HFFc6 (cell line): ENCODE results near the gene RCN1. TPM values are rescaled to one million over a fixed set of nuclear protein-coding genes. Genes with fewer than 3 reads are reported as not detected.
"Not testable (repeated sequence)": the region's sequence is repeated elsewhere in the genome, so short reads cannot be mapped to it uniquely, and the experiment has no call there.

Experiments used
- DNase-seq: peaks from one replicate; pipeline ENCODE4 v3.0.0-alpha.2; 2018
- H3K27ac Mint-ChIP-seq: 2 replicates; pipeline ENCODE4 v1.8.0; 2020; ENCODE audit warnings: mild to moderate bottlenecking, mixed read lengths
- H3K27me3 Mint-ChIP-seq: 2 replicates; pipeline ENCODE4 v1.8.0; 2021; ENCODE audit warnings: mild to moderate bottlenecking, moderate library complexity, mixed read lengths; ENCODE audit not compliant: insufficient read depth
- H3K36me3 Mint-ChIP-seq: 2 replicates; pipeline ENCODE4 v1.8.0; 2021; ENCODE audit warnings: low read depth, mixed read lengths
- H3K4me1 Mint-ChIP-seq: 2 replicates; pipeline ENCODE4 v1.8.0; 2020; ENCODE audit warnings: low read depth, mixed read lengths
- H3K4me3 Mint-ChIP-seq: 2 replicates; pipeline ENCODE4 v1.8.0; 2020; ENCODE audit warnings: mild to moderate bottlenecking, moderate library complexity, mixed read lengths
- H3K9me3 Mint-ChIP-seq: 2 replicates; pipeline ENCODE4 v1.8.0; 2020; ENCODE audit warnings: mild to moderate bottlenecking, mixed read lengths
- total RNA-seq, 6 experiments: library from RNA; stranded (reverse); fragmentation: NEBNext Ultra II Directional; extraction: Animal tissue kit (Norgen Biotek cat#: 25700); gene quantifications; 2 replicates in 1 of 6; 3 replicates in 5 of 6; pipeline ENCODE4 v1.2.3, GENCODE V29; 2021
- TF ChIP-seq, protein P1 (sequence below): fragments of 200-600 bp; sonication (generic); IDR thresholded peaks from 2 replicates; pipeline ENCODE4 v1.5.0; 2021; ENCODE audit warnings: antibody characterized with exemption, mild to moderate bottlenecking

Gene RCN1
- total RNA-seq, 6 experiments from 2014 or later, result 212 to 294 (median 264) TPM

- no peaks in the 10 kb centered on the region for H3K36me3 Mint-ChIP-seq
- H3K27me3 Mint-ChIP-seq, result peaks cover 9% of the 10 kb centered on the region
- H3K9me3 Mint-ChIP-seq, result no peaks in the 10 kb centered on the region
- H3K27ac Mint-ChIP-seq, result no peak overlapping the region
- H3K4me1 Mint-ChIP-seq, result peaks cover 18% of the 10 kb centered on the region
- H3K4me3 Mint-ChIP-seq, result no peak overlapping the region
- DNase-seq, result no peak
- TF ChIP-seq, protein P1, sequence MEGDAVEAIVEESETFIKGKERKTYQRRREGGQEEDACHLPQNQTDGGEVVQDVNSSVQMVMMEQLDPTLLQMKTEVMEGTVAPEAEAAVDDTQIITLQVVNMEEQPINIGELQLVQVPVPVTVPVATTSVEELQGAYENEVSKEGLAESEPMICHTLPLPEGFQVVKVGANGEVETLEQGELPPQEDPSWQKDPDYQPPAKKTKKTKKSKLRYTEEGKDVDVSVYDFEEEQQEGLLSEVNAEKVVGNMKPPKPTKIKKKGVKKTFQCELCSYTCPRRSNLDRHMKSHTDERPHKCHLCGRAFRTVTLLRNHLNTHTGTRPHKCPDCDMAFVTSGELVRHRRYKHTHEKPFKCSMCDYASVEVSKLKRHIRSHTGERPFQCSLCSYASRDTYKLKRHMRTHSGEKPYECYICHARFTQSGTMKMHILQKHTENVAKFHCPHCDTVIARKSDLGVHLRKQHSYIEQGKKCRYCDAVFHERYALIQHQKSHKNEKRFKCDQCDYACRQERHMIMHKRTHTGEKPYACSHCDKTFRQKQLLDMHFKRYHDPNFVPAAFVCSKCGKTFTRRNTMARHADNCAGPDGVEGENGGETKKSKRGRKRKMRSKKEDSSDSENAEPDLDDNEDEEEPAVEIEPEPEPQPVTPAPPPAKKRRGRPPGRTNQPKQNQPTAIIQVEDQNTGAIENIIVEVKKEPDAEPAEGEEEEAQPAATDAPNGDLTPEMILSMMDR, result no peak
Measured at GRCh38 chr11:32113920-32114203, 23.0 kb downstream of the RCN1 start.

DNA sequence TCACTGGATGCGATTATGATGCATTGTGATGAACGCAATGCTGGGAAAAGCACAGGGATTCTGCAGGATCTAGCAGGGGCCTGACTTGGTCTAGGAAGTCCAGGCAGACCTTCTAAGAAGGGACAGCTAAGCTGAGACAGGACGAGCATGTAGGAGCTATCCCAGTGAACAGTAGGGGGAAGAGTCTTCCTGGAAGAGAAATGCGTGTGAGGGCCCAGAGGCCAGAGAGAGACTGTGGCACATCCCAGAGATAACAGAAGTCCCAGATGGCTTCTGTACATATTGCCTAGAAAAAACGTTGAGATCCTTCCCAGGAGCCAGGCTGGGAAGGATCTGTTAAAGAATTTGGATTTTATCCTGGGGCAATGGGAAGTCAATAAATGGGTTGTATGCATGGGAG, 24.6 kb downstream of the RCN1 start:
- H3K36me3 Mint-ChIP-seq, result no peaks in the 10 kb centered on the region
- H3K27ac Mint-ChIP-seq, result no peak overlapping the region
- H3K4me1 Mint-ChIP-seq, result peaks cover 13% of the 10 kb centered on the region
- H3K9me3 Mint-ChIP-seq, result no peaks in the 10 kb centered on the region
- H3K27me3 Mint-ChIP-seq, result peaks cover 9% of the 10 kb centered on the region
- no peak overlapping the region for H3K4me3 Mint-ChIP-seq
- DNase-seq, result no peak
- TF ChIP-seq, protein P1, result no peak

DNA sequence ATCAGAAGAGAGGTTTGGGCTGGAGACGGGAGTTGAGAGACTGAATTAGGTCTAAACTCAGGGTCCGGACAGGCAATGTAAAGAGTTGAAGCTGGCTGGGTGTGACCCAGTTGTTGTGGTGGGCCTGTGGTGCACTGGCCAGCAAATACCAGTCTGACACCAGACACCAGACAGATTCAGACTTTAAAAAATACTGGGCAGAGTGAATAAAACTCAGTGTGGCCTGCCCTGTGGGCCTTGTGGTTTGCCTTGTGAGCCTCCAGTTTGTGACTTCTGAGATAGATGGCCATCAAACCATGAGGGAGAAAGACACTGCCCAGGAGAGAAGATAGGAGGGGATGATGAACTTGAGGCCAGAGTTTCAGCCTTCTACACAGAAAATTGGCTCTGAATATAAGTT, 25.8 kb downstream of the RCN1 start:
- TF ChIP-seq, protein P1, result no peak
- H3K27ac Mint-ChIP-seq, result no peak overlapping the region
- no peaks in the 10 kb centered on the region for H3K36me3 Mint-ChIP-seq
- peaks cover 9% of the 10 kb centered on the region for H3K27me3 Mint-ChIP-seq
- peaks cover 13% of the 10 kb centered on the region for H3K4me1 Mint-ChIP-seq
- H3K4me3 Mint-ChIP-seq, result no peak overlapping the region
- H3K9me3 Mint-ChIP-seq, result no peaks in the 10 kb centered on the region
- DNase-seq, result no peak

DNA sequence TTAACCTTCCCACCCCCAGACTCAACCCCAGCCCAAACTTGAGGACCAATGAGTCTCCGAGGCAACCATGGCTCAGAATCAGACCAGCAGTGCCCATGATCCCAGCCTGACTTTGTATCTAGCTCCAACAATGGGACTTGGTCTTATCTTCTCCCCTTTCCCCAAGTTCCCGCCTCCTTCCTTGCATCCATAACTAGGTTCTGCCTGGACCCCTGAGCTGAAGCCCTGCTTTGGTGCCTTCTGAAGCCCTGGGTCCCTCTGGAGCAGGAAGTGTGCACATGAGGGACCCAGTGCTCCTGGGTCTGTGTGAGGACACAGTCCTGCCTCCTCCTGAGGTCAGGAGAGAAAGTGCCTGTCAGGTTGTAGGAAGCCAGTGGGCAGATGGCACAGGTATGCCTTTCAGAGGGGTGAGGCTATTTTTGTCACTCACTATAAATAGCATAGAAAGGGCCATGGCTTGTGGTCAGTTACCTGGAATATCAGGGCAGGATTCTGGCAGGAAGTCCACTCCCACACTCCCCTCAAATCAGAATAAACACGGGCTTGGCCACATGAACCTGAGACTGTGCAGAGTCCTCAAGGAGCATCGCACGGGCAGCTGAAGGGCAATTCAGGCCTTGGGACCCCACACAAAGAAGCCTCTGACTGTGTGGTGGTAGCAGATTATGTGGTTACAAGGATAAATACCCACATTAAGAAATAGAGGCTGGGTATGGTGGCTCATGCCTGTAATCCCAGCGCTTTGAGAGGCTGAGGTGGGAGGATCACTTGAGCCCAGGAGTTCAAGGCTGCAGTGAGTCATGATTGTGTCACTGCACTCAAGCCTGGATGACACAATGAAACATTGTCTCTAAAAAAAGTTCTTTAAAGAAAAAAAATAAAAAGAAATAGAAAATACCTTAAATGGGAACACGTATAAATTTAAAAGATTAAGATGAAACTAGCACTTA, 27.4 kb downstream of the RCN1 start:
- TF ChIP-seq, protein P1, result no peak
- no peaks in the 10 kb centered on the region for H3K9me3 Mint-ChIP-seq
- peak; percentile 64 for DNase-seq
- no peaks in the 10 kb centered on the region for H3K36me3 Mint-ChIP-seq
- H3K27me3 Mint-ChIP-seq, result peaks cover 10% of the 10 kb centered on the region
- H3K4me1 Mint-ChIP-seq, result peaks cover 13% of the 10 kb centered on the region
- peak overlapping the region; percentile 22; the same call in 1 of the 2 replicates for H3K27ac Mint-ChIP-seq
- no peak overlapping the region for H3K4me3 Mint-ChIP-seq

- not testable (repeated sequence) for H3K27me3 Mint-ChIP-seq, H3K9me3 Mint-ChIP-seq, H3K4me3 Mint-ChIP-seq, H3K27ac Mint-ChIP-seq, DNase-seq, H3K36me3 Mint-ChIP-seq
- H3K4me1 Mint-ChIP-seq, result peaks cover 13% of the 10 kb centered on the region
Measured at GRCh38 chr11:32119139-32119538, 28.3 kb downstream of the RCN1 start.

DNA sequence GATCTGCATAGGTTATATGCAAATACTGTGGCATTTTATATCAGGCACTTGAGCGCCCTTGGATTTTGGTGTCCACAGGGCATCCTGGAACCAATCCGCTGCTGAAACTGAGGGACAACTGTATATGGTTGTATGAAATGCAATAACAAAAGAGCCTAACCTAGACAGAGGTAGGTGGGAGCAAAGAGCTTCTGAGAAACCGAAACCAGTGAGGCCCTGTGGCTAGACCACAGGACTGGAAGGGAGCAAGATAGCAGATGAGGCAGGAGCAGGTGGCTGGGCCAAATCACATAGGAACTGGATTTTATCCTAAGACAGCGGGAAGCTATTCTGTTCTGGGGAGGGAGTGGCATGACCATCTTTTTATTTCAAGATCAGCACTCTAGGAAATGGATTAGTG, 30.1 kb downstream of the RCN1 start:
- DNase-seq, result no peak
- no peak overlapping the region for H3K4me3 Mint-ChIP-seq
- H3K4me1 Mint-ChIP-seq, result peaks cover 13% of the 10 kb centered on the region
- no peak overlapping the region for H3K27ac Mint-ChIP-seq
- peaks cover 13% of the 10 kb centered on the region for H3K27me3 Mint-ChIP-seq
- peaks cover 6% of the 10 kb centered on the region for H3K36me3 Mint-ChIP-seq
- no peaks in the 10 kb centered on the region for H3K9me3 Mint-ChIP-seq
- TF ChIP-seq, protein P1, result no peak
